ENCODE measurements around the gene CLDN25. TPM values are rescaled to one million over a fixed set of nuclear protein-coding genes. Genes with fewer than 3 reads are reported as not detected.

The CLDN25 gene
- total and polyA plus RNA-seq, 3 donors from 2014 or later: not detected

- Histone ChIP-seq H3K9me3 (no peaks in the 10 kb centered on the region), H3K4me1 (no peaks in the 10 kb centered on the region), H3K27ac (no peak overlapping the region), H3K36me3 (ENCODE audit: low read depth, missing control alignments) (no peaks in the 10 kb centered on the region), H3K27me3 (no peaks in the 10 kb centered on the region), H3K4me3 (no peak overlapping the region)
- intact Hi-C loops (cut with DNase I; ENCODE audit: low total_unique reads): no loop called here
- no peak for DNase-seq
- TF ChIP-seq POLR2A (IDR thresholded peaks at IDR 0.05) (no peak), CTCF (IDR thresholded peaks at IDR 0.05) (no peak)
- WGBS, 2 donors: 95 to 97% methylated on average over 6 of the region's 6 CpGs
Observed at GRCh38 chr11:113817626-113818025, 38.0 kb downstream of the CLDN25 start.

- H3K27ac ChIP-seq: no peak overlapping the region
- 94 to 100% methylated on average over 3 of the region's 3 CpGs for WGBS, 2 donors
- H3K36me3 ChIP-seq (ENCODE audit: low read depth, missing control alignments): no peaks in the 10 kb centered on the region
- no peaks in the 10 kb centered on the region for H3K4me1 ChIP-seq
- DNase-seq: no peak
- TF ChIP-seq CTCF (IDR thresholded peaks at IDR 0.05) (no peak), POLR2A (IDR thresholded peaks at IDR 0.05) (no peak)
- H3K4me3 ChIP-seq: no peak overlapping the region
- intact Hi-C loops (cut with DNase I; ENCODE audit: low total_unique reads): no loop called here
- no peaks in the 10 kb centered on the region for H3K27me3 ChIP-seq
- no peaks in the 10 kb centered on the region for H3K9me3 ChIP-seq
Observed at GRCh38 chr11:113818426-113818825, 38.8 kb downstream of the CLDN25 start.

- H3K4me3 ChIP-seq: no peak overlapping the region
- no peaks in the 10 kb centered on the region for H3K9me3 ChIP-seq
- intact Hi-C loops (cut with DNase I; ENCODE audit: low total_unique reads): no loop called here
- TF ChIP-seq POLR2A (IDR thresholded peaks at IDR 0.05): no peak
- no peak for TF ChIP-seq CTCF (IDR thresholded peaks at IDR 0.05)
- WGBS, 2 donors: 85 to 96% methylated on average over 3 of the region's 3 CpGs
- H3K36me3 ChIP-seq (ENCODE audit: low read depth, missing control alignments): no peaks in the 10 kb centered on the region
- DNase-seq: no peak
- H3K27ac ChIP-seq: no peak overlapping the region
- H3K27me3 ChIP-seq: no peaks in the 10 kb centered on the region
- no peaks in the 10 kb centered on the region for H3K4me1 ChIP-seq
Observed at GRCh38 chr11:113827477-113827876, 47.9 kb downstream of the CLDN25 start.

GRCh38 chr11:113828191-113828590, 48.6 kb downstream of the CLDN25 start:
- 93 to 94% methylated on average over 1 of the region's 1 CpG for WGBS, 2 donors
- H3K9me3 ChIP-seq: no peaks in the 10 kb centered on the region
- no peak for DNase-seq
- H3K4me3 ChIP-seq: no peak overlapping the region
- H3K27ac ChIP-seq: no peak overlapping the region
- intact Hi-C loops (cut with DNase I; ENCODE audit: low total_unique reads): no loop called here
- H3K36me3 ChIP-seq (ENCODE audit: low read depth, missing control alignments): no peaks in the 10 kb centered on the region
- no peaks in the 10 kb centered on the region for H3K27me3 ChIP-seq
- TF ChIP-seq POLR2A (IDR thresholded peaks at IDR 0.05) (no peak), CTCF (IDR thresholded peaks at IDR 0.05) (no peak)
- no peaks in the 10 kb centered on the region for H3K4me1 ChIP-seq

- DNase-seq: no peak
- H3K36me3 ChIP-seq (ENCODE audit: low read depth, missing control alignments): no peaks in the 10 kb centered on the region
Observed at GRCh38 chr11:113829751-113830150, 50.2 kb downstream of the CLDN25 start.

More at GRCh38 chr11:113829751-113830150, 50.2 kb downstream of the CLDN25 start:
- TF ChIP-seq CTCF (IDR thresholded peaks at IDR 0.05) (no peak), POLR2A (IDR thresholded peaks at IDR 0.05) (no peak)
- Histone ChIP-seq H3K27me3 (no peaks in the 10 kb centered on the region), H3K9me3 (no peaks in the 10 kb centered on the region), H3K4me1 (no peaks in the 10 kb centered on the region), H3K27ac (no peak overlapping the region), H3K4me3 (no peak overlapping the region)
- 38 to 52% methylated on average over 2 of the region's 2 CpGs for WGBS, 2 donors
- intact Hi-C loops (cut with DNase I; ENCODE audit: low total_unique reads): no loop called here
